ENCODE measurements around the gene MEST. TPM values are rescaled to one million over a fixed set of nuclear protein-coding genes. Genes with fewer than 3 reads are reported as not detected.

Gene MEST
- total RNA-seq, 4 donors from 2014 or later = 2.5 to 4.7 (median 3.7) TPM

DNA sequence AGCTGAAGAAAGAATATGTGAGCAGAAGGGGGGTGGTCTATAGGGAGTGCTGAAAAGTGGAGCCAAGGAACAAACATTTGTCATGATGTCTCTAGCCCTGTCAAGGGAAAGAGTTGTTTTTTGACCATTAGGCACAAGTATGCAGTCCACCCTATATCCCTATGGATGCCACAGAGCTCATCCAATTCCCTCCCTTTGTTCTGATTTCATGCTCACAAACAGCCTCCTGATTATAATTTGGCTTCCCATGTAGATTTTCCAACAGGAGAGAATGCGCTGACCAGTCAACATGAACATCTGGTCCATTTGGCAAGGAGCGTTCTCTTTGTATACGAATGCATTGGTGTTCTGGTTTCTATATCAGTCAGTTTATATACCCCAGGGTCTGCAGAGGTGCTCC lies 38.9 kb upstream of the MEST start:
- H3K4me3 ChIP-seq = no peak overlapping the region
- H3K36me3 ChIP-seq = no peaks in the 10 kb centered on the region
- no peaks in the 10 kb centered on the region for H3K4me1 ChIP-seq
- H3K27me3 ChIP-seq = no peaks in the 10 kb centered on the region
- H3K9me3 ChIP-seq = no peaks in the 10 kb centered on the region
- WGBS, 2 donors (ENCODE audit: low coverage in 1 of 2) = 43% methylated on average over 3 of the region's 3 CpGs; no CpG with 5 or more reads in 1 of the 2 donors
- no peak overlapping the region for H3K27ac ChIP-seq
- no peak for TF ChIP-seq EP300 (IDR thresholded peaks at IDR 0.05)
- no peak for TF ChIP-seq POLR2A (IDR thresholded peaks at IDR 0.05)
- no peak for TF ChIP-seq CTCF (IDR thresholded peaks at IDR 0.05)
- no peak for TF ChIP-seq POLR2AphosphoS5 (IDR thresholded peaks at IDR 0.05)
- ATAC-seq = no peak

GRCh38 chr7:130454959-130455358 lies 36.9 kb upstream of the MEST start:
- 78 to 95% methylated on average over 1 to 2 of the region's 2 CpGs for WGBS, 2 donors (ENCODE audit: low coverage in 1 of 2)
- Histone ChIP-seq H3K27ac (no peak overlapping the region), H3K4me1 (no peaks in the 10 kb centered on the region), H3K36me3 (no peaks in the 10 kb centered on the region), H3K9me3 (peaks cover 0 to 13% (median 0%) of the 10 kb centered on the region in 3 donors), H3K27me3 (no peaks in the 10 kb centered on the region), H3K4me3 (no peak overlapping the region)
- ATAC-seq = no peak
- TF ChIP-seq POLR2AphosphoS5 (IDR thresholded peaks at IDR 0.05) (no peak), POLR2A (IDR thresholded peaks at IDR 0.05) (no peak), CTCF (IDR thresholded peaks at IDR 0.05) (no peak), EP300 (IDR thresholded peaks at IDR 0.05) (no peak)

- Histone ChIP-seq H3K27ac (no peak overlapping the region), H3K4me1 (no peaks in the 10 kb centered on the region), H3K4me3 (no peak overlapping the region), H3K9me3 (peaks cover 0 to 13% (median 0%) of the 10 kb centered on the region in 3 donors), H3K36me3 (no peaks in the 10 kb centered on the region), H3K27me3 (no peaks in the 10 kb centered on the region)
- 78 to 86% methylated on average over 2 of the region's 2 CpGs for WGBS, 2 donors (ENCODE audit: low coverage in 1 of 2)
- TF ChIP-seq CTCF (IDR thresholded peaks at IDR 0.05) (no peak), EP300 (IDR thresholded peaks at IDR 0.05) (no peak), POLR2A (IDR thresholded peaks at IDR 0.05) (no peak), POLR2AphosphoS5 (IDR thresholded peaks at IDR 0.05) (no peak)
- ATAC-seq = no peak
These were observed 33.6 kb upstream of the MEST start for GRCh38 chr7:130458257-130458656.

DNA sequence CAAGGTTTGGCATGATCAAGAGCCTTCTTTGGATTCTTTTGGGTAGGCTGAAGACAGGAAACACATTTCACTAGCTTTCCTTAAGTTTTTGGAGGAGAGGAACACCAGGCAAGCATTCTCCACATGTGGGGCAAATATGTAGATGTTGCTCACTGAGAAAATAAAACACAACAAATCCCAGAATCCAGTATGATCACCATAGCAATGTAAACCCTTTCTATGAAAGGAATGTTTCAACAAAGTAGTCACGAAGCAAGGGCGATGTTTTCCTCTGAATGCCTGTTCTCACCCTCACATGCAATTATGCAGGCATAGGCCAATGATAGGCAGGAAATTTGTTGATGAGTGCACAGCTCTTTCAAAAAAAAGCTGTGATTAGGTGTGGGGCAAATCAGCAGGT lies 30.6 kb upstream of the MEST start:
- 45 to 75% methylated on average over 1 to 2 of the region's 2 CpGs for WGBS, 2 donors (ENCODE audit: low coverage in 1 of 2)
- Histone ChIP-seq H3K4me1 (no peaks in the 10 kb centered on the region), H3K27ac (no peak overlapping the region), H3K27me3 (no peaks in the 10 kb centered on the region), H3K4me3 (no peak overlapping the region), H3K9me3 (peaks cover 0 to 21% (median 0%) of the 10 kb centered on the region in 3 donors), H3K36me3 (no peaks in the 10 kb centered on the region)
- TF ChIP-seq CTCF (IDR thresholded peaks at IDR 0.05) (no peak), POLR2A (IDR thresholded peaks at IDR 0.05) (no peak), EP300 (IDR thresholded peaks at IDR 0.05) (no peak)
- no peak for ATAC-seq

DNA sequence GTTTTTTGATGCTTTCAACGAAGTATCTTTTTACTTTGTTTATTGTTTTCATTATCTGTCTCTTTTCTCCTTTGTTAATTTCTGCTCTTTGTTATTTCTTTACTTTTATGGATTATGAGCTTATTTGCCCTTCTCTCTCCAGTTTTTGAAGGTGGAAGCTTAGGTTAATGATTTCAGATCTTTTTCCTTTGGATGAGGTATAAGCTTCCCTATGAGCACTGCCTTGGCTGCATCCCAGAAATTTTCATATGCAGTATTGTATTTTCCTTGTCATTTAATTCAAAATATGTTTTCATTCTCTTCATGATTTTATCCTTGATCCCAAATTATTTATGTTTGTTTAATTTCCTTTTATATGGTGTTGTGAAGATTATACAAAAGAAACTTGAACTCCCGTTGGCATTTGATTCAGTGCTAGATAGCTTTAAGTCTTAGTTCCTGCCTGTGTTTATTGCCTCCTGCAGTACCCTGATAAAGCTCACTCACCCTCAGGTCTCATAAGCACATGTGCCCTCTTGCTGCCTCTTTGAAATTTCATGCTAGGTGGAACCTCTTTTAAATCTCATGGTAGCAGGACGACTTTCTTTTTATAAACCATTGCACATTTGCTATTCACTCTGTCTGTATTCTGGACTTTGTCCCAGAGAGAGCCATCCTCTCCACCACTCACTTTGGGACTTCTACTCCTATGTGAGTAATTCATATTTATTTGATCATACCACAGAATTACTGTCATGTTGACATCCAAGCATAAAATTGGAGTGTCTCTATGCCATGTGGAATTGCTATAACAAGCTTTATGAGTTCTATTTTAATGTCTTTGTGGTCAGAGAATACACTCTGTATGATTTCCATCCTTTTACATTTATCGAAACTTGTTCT lies 28.1 kb upstream of the MEST start:
- no peak for ATAC-seq
- Histone ChIP-seq H3K4me3 (no peak overlapping the region), H3K27ac (no peak overlapping the region), H3K4me1 (no peaks in the 10 kb centered on the region), H3K9me3 (peaks cover 0 to 18% (median 0%) of the 10 kb centered on the region in 3 donors), H3K36me3 (no peaks in the 10 kb centered on the region), H3K27me3 (no peaks in the 10 kb centered on the region)
- WGBS, 2 donors (ENCODE audit: low coverage in 1 of 2) = 59 to 75% methylated on average over 4 of the region's 4 CpGs
- TF ChIP-seq EP300 (IDR thresholded peaks at IDR 0.05) = no peak
- no peak for TF ChIP-seq POLR2A (IDR thresholded peaks at IDR 0.05)
- TF ChIP-seq POLR2AphosphoS5 (IDR thresholded peaks at IDR 0.05) = no peak
- no peak for TF ChIP-seq CTCF (IDR thresholded peaks at IDR 0.05)
